Measurements from ENCODE around the gene PLA2G4E. TPM values are rescaled to one million over a fixed set of nuclear protein-coding genes. Genes with fewer than 3 reads are reported as not detected.

Gene PLA2G4E
- total RNA-seq, 4 donors from 2014 or later = 0.08 to 0.67 TPM; not detected in 2

DNA sequence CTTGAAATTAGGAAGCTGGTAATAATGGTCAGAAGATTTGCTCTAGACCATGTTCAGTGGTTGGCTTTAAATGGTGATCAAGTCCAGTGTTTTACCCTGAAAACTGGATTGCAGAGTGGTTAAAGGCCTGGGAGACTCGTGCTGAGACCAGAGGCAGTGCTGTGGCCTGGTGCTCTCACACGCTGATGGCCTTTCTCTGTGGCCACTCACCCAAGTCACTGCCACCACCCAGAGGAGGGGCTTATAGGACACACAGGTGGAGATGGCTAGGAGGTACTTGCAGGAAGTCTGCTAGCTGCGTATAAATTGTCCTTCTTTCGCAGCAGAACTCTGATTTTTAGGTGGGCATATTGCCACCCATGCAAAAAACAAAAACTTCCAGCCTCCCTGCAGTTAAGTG, 42.3 kb downstream of the PLA2G4E start:
- Histone ChIP-seq H3K36me3 (no peaks in the 10 kb centered on the region), H3K27me3 (peaks cover 8% of the 10 kb centered on the region), H3K4me3 (no peak overlapping the region), H3K9me3 (no peaks in the 10 kb centered on the region), H3K4me1 (peaks cover 0 to 10% (median 0%) of the 10 kb centered on the region in 3 donors), H3K27ac (no peak overlapping the region)
- TF ChIP-seq POLR2AphosphoS5 (IDR thresholded peaks at IDR 0.05) = no peak
- TF ChIP-seq CTCF (IDR thresholded peaks at IDR 0.05) = no peak
- no peak for TF ChIP-seq EP300 (IDR thresholded peaks at IDR 0.05)
- no peak for TF ChIP-seq POLR2A (IDR thresholded peaks at IDR 0.05)
- ATAC-seq = no peak
- WGBS, 2 donors (ENCODE audit: low coverage in 1 of 2) = 60% methylated on average over 1 of the region's 4 CpGs; no CpG with 5 or more reads in 1 of the 2 donors

DNA sequence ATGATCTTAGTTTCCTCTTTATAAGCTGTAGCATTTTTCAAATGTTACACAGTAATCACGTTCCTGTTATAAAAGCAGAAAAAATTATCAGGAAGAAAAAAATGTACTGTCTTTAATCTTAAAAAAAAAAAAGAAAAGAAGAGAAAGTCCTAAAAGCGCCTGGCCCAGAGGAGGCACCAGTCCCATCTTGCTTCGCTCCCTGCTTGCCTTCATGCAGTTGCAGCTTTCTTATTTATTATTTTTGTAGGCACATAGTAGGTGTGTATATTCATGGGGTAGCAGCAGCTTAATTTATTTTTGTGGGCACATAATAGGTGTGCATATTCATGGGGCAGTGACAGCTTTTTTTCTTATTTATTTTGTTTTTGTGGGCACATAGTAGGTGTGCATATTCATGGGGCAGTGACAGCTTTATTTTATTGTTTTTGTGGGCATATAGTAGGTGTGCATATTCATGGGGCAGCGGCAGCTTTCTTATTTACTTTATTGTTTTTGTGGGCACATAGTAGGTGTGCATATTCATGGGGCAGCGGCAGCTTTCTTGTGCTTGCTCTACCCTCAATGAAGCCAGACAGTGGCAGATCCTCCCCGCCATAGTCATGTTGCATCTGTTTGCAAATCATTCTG, 43.0 kb downstream of the PLA2G4E start:
- Histone ChIP-seq H3K27ac (no peak overlapping the region), H3K4me3 (no peak overlapping the region), H3K9me3 (no peaks in the 10 kb centered on the region), H3K36me3 (no peaks in the 10 kb centered on the region), H3K4me1 (peaks cover 0 to 14% (median 0%) of the 10 kb centered on the region in 3 donors), H3K27me3 (peaks cover 8% of the 10 kb centered on the region)
- no peak for ATAC-seq
- TF ChIP-seq EP300 (IDR thresholded peaks at IDR 0.05) = no peak
- TF ChIP-seq POLR2A (IDR thresholded peaks at IDR 0.05) = no peak
- TF ChIP-seq CTCF (IDR thresholded peaks at IDR 0.05) = no peak
- no peak for TF ChIP-seq POLR2AphosphoS5 (IDR thresholded peaks at IDR 0.05)
- WGBS, 2 donors (ENCODE audit: low coverage in 1 of 2) = 75 to 88% methylated on average over 4 to 5 of the region's 6 CpGs

DNA sequence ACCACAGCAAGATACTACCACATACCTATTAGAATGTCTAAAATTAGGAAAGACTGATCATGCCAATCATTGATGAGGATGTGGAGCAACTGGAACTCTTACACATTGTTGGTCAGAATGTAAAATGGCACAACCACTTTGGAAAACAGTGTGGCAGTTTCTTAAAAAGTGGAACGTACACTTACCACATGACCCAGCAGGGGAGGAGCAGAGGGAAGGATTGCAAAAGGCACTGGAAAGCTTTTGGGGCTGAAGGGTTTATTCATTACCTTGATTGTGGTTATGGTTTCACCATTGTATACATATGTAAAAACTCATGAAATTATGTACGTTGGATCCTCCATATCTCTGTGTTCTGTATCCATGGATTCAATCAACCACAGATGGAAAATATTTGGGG, 45.2 kb downstream of the PLA2G4E start:
- 33 to 63% methylated on average over 1 to 2 of the region's 2 CpGs for WGBS, 2 donors (ENCODE audit: low coverage in 1 of 2)
- Histone ChIP-seq H3K27ac (no peak overlapping the region), H3K27me3 (peaks cover 8% of the 10 kb centered on the region), H3K36me3 (no peaks in the 10 kb centered on the region), H3K4me3 (no peak overlapping the region), H3K9me3 (no peaks in the 10 kb centered on the region), H3K4me1 (peaks cover 0 to 19% (median 0%) of the 10 kb centered on the region in 3 donors)
- no peak for ATAC-seq
- TF ChIP-seq POLR2A (IDR thresholded peaks at IDR 0.05) (no peak), POLR2AphosphoS5 (IDR thresholded peaks at IDR 0.05) (no peak), EP300 (IDR thresholded peaks at IDR 0.05) (no peak), CTCF (IDR thresholded peaks at IDR 0.05) (no peak)

- Histone ChIP-seq H3K4me1 (peaks cover 0 to 30% (median 0%) of the 10 kb centered on the region in 3 donors), H3K4me3 (no peak overlapping the region), H3K36me3 (no peaks in the 10 kb centered on the region), H3K27me3 (peaks cover 8% of the 10 kb centered on the region), H3K9me3 (no peaks in the 10 kb centered on the region), H3K27ac (no peak overlapping the region)
- WGBS, 2 donors (ENCODE audit: low coverage in 1 of 2) = 80 to 92% methylated on average over 1 of the region's 1 CpG
- TF ChIP-seq POLR2A (IDR thresholded peaks at IDR 0.05) (no peak), CTCF (IDR thresholded peaks at IDR 0.05) (no peak)
- ATAC-seq = no peak
These were observed 46.8 kb downstream of the PLA2G4E start for GRCh38 chr15:41974041-41974440.
